ENCODE measurements around the gene MPV17L. TPM values are rescaled to one million over a fixed set of nuclear protein-coding genes. Genes with fewer than 3 reads are reported as not detected.
"Not testable (repeated sequence)": the region's sequence is repeated elsewhere in the genome, so short reads cannot be mapped to it uniquely, and the experiment has no call there.

The MPV17L gene
- total and polyA plus RNA-seq, 8 donors = 1.4 to 7.0 (median 5.5) TPM

- Histone ChIP-seq H3K4me3 (no peak overlapping the region), H3K27ac (no peak overlapping the region), H3K36me3 (no peaks in the 10 kb centered on the region), H3K27me3 (peaks cover under 1 to 17% of the 10 kb centered on the region in 2 donors), H3K4me1 (no peaks in the 10 kb centered on the region), H3K9me3 (peaks cover 0 to 9% of the 10 kb centered on the region in 2 donors)
- intact Hi-C loops (cut with DNase I) = loop anchor here in 1 of 2 donors (10.0 kb wide), 1 partner anchor 54 kb away; no protein-coding TSS in a partner anchor
- ATAC-seq (no peak), DNase-seq (no peak)
- no peak for TF ChIP-seq CTCF (IDR thresholded peaks at IDR 0.05)
These were observed 45.3 kb downstream of the MPV17L start for GRCh38 chr16:15440852-15441251.

GRCh38 chr16:15442140-15442539, 46.6 kb downstream of the MPV17L start:
- not testable (repeated sequence) for H3K4me1 ChIP-seq, H3K27ac ChIP-seq, DNase-seq, H3K27me3 ChIP-seq, H3K36me3 ChIP-seq, H3K9me3 ChIP-seq, H3K4me3 ChIP-seq
- peak; percentile 40 for ATAC-seq
- intact Hi-C loops (cut with DNase I) = loop anchor here in 1 of 2 donors (10.0 kb wide), 1 partner anchor 53 kb away; no protein-coding TSS in a partner anchor

DNA sequence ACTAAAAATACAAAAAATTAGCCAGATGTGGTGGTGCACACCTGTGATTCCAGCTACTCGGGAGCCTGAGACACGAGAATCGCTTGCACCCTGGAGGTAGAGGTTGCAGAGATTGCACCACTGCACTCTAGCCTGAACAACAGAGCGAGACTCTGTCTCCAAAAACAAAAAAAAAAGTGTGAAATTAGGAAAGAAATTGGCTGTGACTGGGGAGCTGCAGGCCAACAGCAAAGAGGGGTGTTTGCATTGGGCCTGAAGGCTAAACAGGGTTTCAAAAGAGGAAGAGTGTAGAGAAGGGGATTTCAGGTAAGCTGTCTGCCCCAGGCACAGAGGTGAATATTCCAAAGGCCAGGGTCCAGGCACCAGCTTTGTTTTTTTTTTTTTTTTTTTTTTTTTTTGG, 48.2 kb downstream of the MPV17L start:
- intact Hi-C loops (cut with DNase I) = loop anchor here in 1 of 2 donors (10.0 kb wide), 1 partner anchor 51 kb away; no protein-coding TSS in a partner anchor
- H3K4me1 ChIP-seq = no peaks in the 10 kb centered on the region
- DNase-seq = no peak
- no peak overlapping the region for H3K4me3 ChIP-seq
- no peak overlapping the region for H3K27ac ChIP-seq
- no peaks in the 10 kb centered on the region for H3K27me3 ChIP-seq
- ATAC-seq = no peak
- peaks cover 0 to 9% of the 10 kb centered on the region in 2 donors for H3K9me3 ChIP-seq
- no peaks in the 10 kb centered on the region for H3K36me3 ChIP-seq
- TF ChIP-seq CTCF (IDR thresholded peaks at IDR 0.05) = no peak

DNA sequence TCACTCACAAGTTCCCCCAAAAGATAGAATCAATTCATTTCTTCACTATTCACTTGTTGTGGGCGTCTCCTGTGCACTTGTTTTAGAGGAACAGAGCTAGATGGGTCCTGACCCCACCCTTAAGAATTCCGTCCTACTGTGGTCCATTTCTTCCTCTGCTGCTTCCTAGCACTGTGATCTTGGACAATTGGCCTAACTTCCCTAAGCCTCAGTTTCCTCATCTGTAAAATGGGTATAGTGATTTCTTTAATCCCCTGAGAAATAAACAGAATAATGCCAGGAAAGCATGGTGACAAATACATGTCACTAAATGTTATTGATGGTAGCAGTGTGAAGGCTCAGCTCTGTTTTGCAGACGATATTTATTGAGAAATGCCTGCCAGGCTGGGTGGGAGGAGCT, 48.7 kb downstream of the MPV17L start:
- TF ChIP-seq CTCF (IDR thresholded peaks at IDR 0.05) = no peak
- Histone ChIP-seq H3K9me3 (peaks cover 0 to 9% of the 10 kb centered on the region in 2 donors), H3K27ac (no peak overlapping the region), H3K36me3 (no peaks in the 10 kb centered on the region), H3K27me3 (no peaks in the 10 kb centered on the region), H3K4me1 (no peaks in the 10 kb centered on the region), H3K4me3 (no peak overlapping the region)
- intact Hi-C loops (cut with DNase I) = loop anchor here in 1 of 2 donors (10.0 kb wide), 1 partner anchor 51 kb away; no protein-coding TSS in a partner anchor
- ATAC-seq (no peak), DNase-seq (no peak)

DNA sequence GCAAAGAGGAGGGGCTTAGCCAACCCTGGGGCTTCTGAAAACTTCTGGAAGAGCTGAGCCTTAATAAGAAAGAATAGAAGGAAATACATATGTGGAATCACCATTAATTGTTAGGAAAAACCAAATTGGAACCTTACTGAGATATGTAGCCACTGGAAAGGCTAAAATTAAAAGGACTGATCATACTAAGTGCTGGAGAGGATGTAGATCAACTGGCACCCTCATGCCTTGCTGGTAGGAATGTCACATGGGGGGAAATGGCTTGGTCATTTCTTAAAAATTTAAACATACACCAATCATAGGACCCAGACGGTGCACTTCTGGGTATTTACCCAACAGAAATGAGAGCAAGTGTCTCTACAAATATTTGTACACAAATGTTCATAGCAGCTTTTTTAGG, 49.9 kb downstream of the MPV17L start:
- H3K27ac ChIP-seq = no peak overlapping the region
- ATAC-seq = no peak
- H3K27me3 ChIP-seq = no peaks in the 10 kb centered on the region
- intact Hi-C loops (cut with DNase I) = loop anchor here in 1 of 2 donors (10.0 kb wide), 1 partner anchor 49 kb away; no protein-coding TSS in a partner anchor
- peaks cover 0 to 9% of the 10 kb centered on the region in 2 donors for H3K9me3 ChIP-seq
- no peak overlapping the region for H3K4me3 ChIP-seq
- H3K4me1 ChIP-seq = no peaks in the 10 kb centered on the region
- no peak for TF ChIP-seq CTCF (IDR thresholded peaks at IDR 0.05)
- H3K36me3 ChIP-seq = no peaks in the 10 kb centered on the region
- DNase-seq = no peak

DNA sequence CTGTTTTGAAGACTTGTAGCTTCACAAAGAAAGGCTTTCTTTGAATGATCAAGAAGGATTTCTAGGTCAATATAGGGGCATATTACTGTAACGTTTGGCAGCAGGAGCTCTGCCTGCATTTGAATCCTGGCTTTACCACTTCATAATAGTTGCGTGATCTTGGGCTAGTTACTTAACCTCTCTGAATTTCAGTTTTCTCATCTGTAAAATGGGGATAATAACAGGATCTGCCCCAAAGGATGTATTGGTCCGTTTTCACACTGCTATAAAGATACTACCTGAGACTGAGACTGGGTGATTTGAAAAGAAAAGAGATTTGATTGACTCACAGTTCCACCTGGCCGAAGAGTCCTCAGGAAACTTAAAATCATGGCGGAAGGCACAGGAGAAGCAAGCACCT, 51.3 kb downstream of the MPV17L start:
- DNase-seq = no peak
- H3K27me3 ChIP-seq = no peaks in the 10 kb centered on the region
- no peak for ATAC-seq
- no peaks in the 10 kb centered on the region for H3K36me3 ChIP-seq
- intact Hi-C loops (cut with DNase I) = loop anchor here in 1 of 2 donors (10.0 kb wide), 1 partner anchor 48 kb away; no protein-coding TSS in a partner anchor
- H3K9me3 ChIP-seq = peaks cover 0 to 9% of the 10 kb centered on the region in 2 donors
- no peaks in the 10 kb centered on the region for H3K4me1 ChIP-seq
- no peak overlapping the region for H3K27ac ChIP-seq
- H3K4me3 ChIP-seq = no peak overlapping the region
- TF ChIP-seq CTCF (IDR thresholded peaks at IDR 0.05) = no peak
